AG04449 (cell line): ENCODE data around the gene ACLY.

ENCODE experiments used
- CTCF ChIA-PET: fragments of 350-600 bp; formaldehyde crosslinking; extraction: SDS; loops from one replicate; lab custom pipeline; 2021; ENCODE audit warnings: antibody characterized with exemption; lab: Yijun Ruan, JAX
- POLR2A ChIA-PET: fragments of 400-600, 350-600 bp; formaldehyde crosslinking; extraction: SDS; loops from one replicate; lab custom pipeline; 2020; ENCODE audit warnings: antibody characterized with exemption, inconsistent platforms; lab: Yijun Ruan, JAX
- DNase-seq: peaks from one replicate; pipeline ENCODE4 v3.0.0-alpha.2; 2010; ENCODE audit warnings: low read depth, low spot score
- H3K4me3 ChIP-seq: 2 replicates; pipeline ENCODE4 v1.5.1; 2011; ENCODE audit warnings: low read depth, mild to moderate bottlenecking, control low read depth, low read length
- TF ChIP-seq, protein P1 (sequence below): IDR thresholded peaks from one replicate; pipeline ENCODE4 v1.5.1; 2011; ENCODE audit warnings: mild to moderate bottlenecking, moderate library complexity, low read length, control low read depth, inconsistent platforms; ENCODE audit not compliant: insufficient read depth; ENCODE audit errors: missing control alignments

Gene ACLY

DNA sequence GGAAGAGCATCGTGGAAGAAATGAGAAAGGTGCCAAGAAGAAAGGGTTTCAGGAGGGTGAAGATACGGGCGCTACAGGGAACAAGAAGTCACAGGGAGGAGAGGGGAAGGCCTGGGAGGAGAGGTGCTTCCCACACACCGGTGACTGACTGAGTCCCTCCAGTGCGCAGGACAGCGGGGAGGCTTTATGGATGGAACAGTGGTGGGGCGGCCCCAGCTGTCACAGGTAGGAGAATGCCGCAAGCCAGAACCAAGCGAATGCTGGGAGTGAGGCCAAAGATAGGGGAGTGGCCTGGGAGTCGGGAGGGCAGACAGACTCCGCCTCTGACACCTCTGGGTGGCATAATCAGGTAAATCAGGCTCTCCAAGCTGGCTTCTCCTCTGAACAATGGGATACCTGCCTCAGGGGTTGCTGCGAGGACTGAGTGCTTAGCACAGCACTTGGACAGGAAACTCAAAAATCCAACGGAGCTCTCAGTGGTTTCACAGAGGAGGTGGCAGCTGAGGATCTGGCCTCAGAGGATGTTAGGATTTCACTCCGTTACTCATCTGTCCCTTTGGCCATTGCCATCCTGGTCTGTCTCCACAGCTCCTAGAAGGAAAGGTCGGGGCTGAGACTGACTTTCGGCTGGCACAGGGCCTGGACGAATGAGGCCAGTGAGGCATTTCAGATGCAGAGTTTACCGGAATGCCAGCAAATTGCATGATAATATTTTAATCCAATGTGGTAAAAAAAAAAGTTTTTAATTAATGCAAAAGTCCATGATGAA, 47.1 kb upstream of the ACLY start:
- CTCF ChIA-PET, result interaction anchor here (1.0 to 11.2 kb wide), 12 partner anchors 9 to 169 kb away, joined by 3 to 131 read pairs (median 10); partner anchors contain the start of genes DHX58, DNAJC7, HSPB9 and KAT2A
- H3K4me3 ChIP-seq, result peak overlapping the region; percentile 81
- POLR2A ChIA-PET, result interaction anchor here (0.5 to 2.9 kb wide), 9 partner anchors 9 to 1109 kb away, joined by 3 to 15 read pairs (median 6); partner anchors contain the start of genes ACLY, DHX58 and DNAJC7
- DNase-seq, result no peak
- TF ChIP-seq, protein P1, sequence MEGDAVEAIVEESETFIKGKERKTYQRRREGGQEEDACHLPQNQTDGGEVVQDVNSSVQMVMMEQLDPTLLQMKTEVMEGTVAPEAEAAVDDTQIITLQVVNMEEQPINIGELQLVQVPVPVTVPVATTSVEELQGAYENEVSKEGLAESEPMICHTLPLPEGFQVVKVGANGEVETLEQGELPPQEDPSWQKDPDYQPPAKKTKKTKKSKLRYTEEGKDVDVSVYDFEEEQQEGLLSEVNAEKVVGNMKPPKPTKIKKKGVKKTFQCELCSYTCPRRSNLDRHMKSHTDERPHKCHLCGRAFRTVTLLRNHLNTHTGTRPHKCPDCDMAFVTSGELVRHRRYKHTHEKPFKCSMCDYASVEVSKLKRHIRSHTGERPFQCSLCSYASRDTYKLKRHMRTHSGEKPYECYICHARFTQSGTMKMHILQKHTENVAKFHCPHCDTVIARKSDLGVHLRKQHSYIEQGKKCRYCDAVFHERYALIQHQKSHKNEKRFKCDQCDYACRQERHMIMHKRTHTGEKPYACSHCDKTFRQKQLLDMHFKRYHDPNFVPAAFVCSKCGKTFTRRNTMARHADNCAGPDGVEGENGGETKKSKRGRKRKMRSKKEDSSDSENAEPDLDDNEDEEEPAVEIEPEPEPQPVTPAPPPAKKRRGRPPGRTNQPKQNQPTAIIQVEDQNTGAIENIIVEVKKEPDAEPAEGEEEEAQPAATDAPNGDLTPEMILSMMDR, result no peak

DNA sequence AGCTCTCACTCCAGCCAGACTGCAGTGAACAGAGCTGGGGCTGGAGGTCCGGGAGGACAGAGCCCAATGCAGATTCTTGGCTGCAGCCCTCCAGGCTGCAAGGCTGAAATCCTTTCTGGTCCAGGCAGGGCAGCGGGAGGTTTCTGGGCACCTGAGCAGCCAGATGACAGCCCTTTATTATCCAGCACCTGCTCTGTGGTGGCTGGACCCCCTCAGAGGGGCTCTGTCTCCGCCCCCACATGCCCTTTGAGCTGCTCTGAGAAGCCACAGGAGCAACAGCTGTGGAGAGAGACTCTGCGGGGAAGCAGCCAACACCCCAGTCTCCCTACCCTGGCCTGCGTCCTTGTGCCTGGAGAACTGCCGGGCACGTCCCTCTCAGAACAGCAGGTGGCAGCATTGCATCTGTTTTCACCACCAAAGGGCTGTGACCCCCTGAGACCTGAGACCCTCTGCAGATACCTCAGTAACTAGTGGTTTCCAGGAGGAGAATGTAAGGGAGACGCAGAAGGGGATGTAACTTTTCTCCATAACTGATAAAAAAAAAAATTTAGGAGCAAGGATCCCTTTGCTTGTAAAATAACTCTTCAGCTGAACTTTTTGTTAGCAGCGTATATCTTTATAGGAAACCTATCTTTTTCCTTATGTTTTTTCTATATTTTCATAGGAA, 44.1 kb upstream of the ACLY start:
- no peak for DNase-seq
- TF ChIP-seq, protein P1, result peak; percentile 90
- ChIA-PET CTCF (interaction anchor here (0.6 to 11.2 kb wide), 37 partner anchors 9 to 351 kb away, joined by 3 to 131 read pairs (median 4); partner anchors contain the start of genes ACLY, DHX58, DNAJC7 and HSPB9), POLR2A (interaction anchor here (0.7 kb wide), 1 partner anchor 705 kb away, joined by 3 read pairs; no protein-coding TSS in a partner anchor)
- no peak overlapping the region for H3K4me3 ChIP-seq

- ChIA-PET CTCF (interaction anchor here (0.7 to 11.2 kb wide), 19 partner anchors 8 to 450 kb away, joined by 3 to 131 read pairs (median 10); partner anchors contain the start of genes ACLY, DHX58, DNAJC7 and HSPB9), POLR2A (no interaction called here)
- no peak for DNase-seq
- H3K4me3 ChIP-seq, result no peak overlapping the region
- TF ChIP-seq, protein P1, result no peak
Observed at GRCh38 chr17:41962111-41962510, 43.4 kb upstream of the ACLY start.

DNA sequence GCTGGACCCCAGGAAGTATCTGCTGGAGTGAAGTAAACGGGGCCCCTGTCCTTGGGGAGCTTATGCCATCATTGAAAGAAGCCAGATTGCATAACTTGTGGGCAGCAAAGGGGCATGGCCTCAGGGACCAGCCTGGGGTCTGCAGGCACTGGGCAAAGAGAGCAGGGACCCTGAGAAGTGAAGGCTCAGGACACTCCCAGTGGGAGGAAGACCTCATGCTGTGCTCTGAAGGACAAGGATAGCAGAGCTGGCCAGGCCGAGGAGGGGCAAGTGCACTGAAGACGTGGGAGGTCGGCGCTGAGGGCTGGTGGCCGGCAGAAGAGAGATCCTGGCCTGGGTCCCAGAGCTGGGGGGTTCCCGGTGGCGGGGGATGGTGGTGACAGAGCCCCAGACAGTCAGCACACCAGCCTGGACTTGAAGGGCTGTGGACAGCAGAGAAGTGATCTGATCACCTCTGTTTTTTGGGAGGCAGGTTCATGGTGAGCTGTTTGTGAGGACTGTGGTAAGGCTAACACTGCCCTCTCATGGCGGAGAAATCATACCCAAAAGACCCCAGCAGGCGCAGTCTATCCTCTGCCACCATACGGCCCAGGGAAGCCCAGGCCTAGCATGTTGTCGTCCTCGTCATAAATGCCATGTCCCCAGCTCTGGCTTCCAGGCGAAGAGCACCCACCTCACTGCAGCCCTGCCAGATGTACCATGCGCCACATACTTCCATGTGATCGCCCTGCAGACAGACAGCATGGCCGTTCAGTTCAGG, 40.8 kb upstream of the ACLY start:
- DNase-seq, result no peak
- H3K4me3 ChIP-seq, result no peak overlapping the region
- ChIA-PET CTCF (interaction anchor here (0.6 to 11.2 kb wide), 29 partner anchors 10 to 263 kb away, joined by 3 to 131 read pairs (median 4); partner anchors contain the start of genes ACLY, DHX58, HAP1 and HSPB9), POLR2A (interaction anchor here (0.8 kb wide), 1 partner anchor 148 kb away, joined by 4 read pairs; the partner anchor contains the start of gene P3H4)
- TF ChIP-seq, protein P1, result peak; percentile 45

DNA sequence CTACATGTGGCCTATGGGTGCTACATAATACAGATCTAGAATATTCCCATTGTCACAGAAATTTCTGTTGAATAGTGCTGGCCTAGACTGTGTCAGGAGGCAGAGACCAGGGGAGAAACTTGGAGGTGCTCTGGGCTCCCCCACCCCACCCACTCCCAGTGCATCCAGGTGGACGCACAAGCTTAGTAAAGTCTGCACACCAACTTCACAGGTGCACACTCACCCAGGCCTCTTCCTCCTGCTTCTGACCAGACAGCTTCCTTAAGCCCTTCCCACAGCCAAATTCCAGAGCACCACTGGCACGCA, 40.2 kb upstream of the ACLY start:
- TF ChIP-seq, protein P1, result no peak
- ChIA-PET CTCF (interaction anchor here (0.7 to 11.2 kb wide), 27 partner anchors 10 to 263 kb away, joined by 3 to 131 read pairs (median 4); partner anchors contain the start of genes ACLY, DHX58, HAP1 and HSPB9), POLR2A (interaction anchor here (0.8 kb wide), 1 partner anchor 147 kb away, joined by 4 read pairs; the partner anchor contains the start of gene P3H4)
- DNase-seq, result no peak
- H3K4me3 ChIP-seq, result no peak overlapping the region
